GM23338 (cell line): ENCODE data around the gene SLC7A10.

Experiments used
- CREB1 ChIP-seq: fragments of 250-450 bp; sonication (Bioruptor Pico); IDR thresholded peaks from 2 replicates; pipeline ENCODE4 v1.5.0; 2020; ENCODE audit warnings: low read depth, mild to moderate bottlenecking, moderate library complexity
- CTCF ChIP-seq, 2 experiments: fragments of 200-600 bp in 1 of 2; sonication (generic) in 1 of 2; conservative IDR thresholded peaks; 2 replicates each; pipeline versions ENCODE4 v1.5.1 to v1.6.1; 2016 to 2017; ENCODE audit warnings: antibody characterized with exemption in 2 of 2, low read depth in 2 of 2, mild to moderate bottlenecking in 2 of 2, moderate library complexity in 1 of 2
- ETS1 ChIP-seq: IDR thresholded peaks from 2 replicates; pipeline ENCODE4 v1.6.1; 2016; ENCODE audit warnings: antibody characterized with exemption
- EZH2 ChIP-seq: fragments of 200-600 bp; sonication (generic); IDR thresholded peaks from one replicate; pipeline ENCODE4 v1.8.0; 2017; ENCODE audit warnings: antibody characterized with exemption, mild to moderate bottlenecking, low read depth; ENCODE audit not compliant: unreplicated experiment
- EZH2phosphoT487 ChIP-seq: fragments of 200-600 bp; sonication (generic); IDR thresholded peaks from one replicate; pipeline ENCODE4 v1.8.1; 2018; ENCODE audit warnings: antibody characterized with exemption; ENCODE audit not compliant: unreplicated experiment
- JUNB ChIP-seq: IDR thresholded peaks from one replicate; pipeline ENCODE4 v1.6.1; 2016; ENCODE audit warnings: antibody characterized with exemption; ENCODE audit not compliant: unreplicated experiment
- NANOG ChIP-seq: IDR thresholded peaks from 2 replicates; pipeline ENCODE4 v1.6.1; 2016; ENCODE audit warnings: antibody characterized with exemption, borderline replicate concordance
- POLR2AphosphoS5 ChIP-seq: IDR thresholded peaks from 2 replicates; pipeline ENCODE4 v1.6.1; 2016; ENCODE audit warnings: antibody characterized with exemption, low read depth
- REST ChIP-seq: IDR thresholded peaks from one replicate; pipeline ENCODE4 v1.6.1; 2018; ENCODE audit warnings: antibody characterized with exemption; ENCODE audit not compliant: unreplicated experiment
- ZNF114 ChIP-seq: fragments of 250-450 bp; sonication (Bioruptor Pico); IDR thresholded peaks from 2 replicates; pipeline ENCODE4 v1.5.0; 2020; ENCODE audit warnings: mild to moderate bottlenecking, moderate library complexity
- ZNF331 ChIP-seq: fragments of 250-450 bp; sonication (Bioruptor Pico); IDR thresholded peaks from 2 replicates; pipeline ENCODE4 v1.5.0; 2020; ENCODE audit warnings: low read depth, mild to moderate bottlenecking, moderate library complexity
- ZNF462 ChIP-seq: fragments of 250-450 bp; sonication (Bioruptor Pico); IDR thresholded peaks from 2 replicates; pipeline ENCODE4 v1.5.0; 2020; ENCODE audit warnings: mild to moderate bottlenecking, moderate library complexity

GRCh38 chr19:33171222-33171795 is 54.3 kb downstream of the SLC7A10 start:
- no peak for TF ChIP-seq ZNF114 (CRISPR knock-in tag)
- TF ChIP-seq EZH2, result no peak
- TF ChIP-seq CTCF (conservative IDR thresholded peaks at IDR 0.05; ENCODE audit: low read depth in 2 of 2), result no peak
- TF ChIP-seq POLR2AphosphoS5, result no peak
- TF ChIP-seq REST, result no peak
- no peak for TF ChIP-seq EZH2phosphoT487
- TF ChIP-seq NANOG, result no peak
- no peak for TF ChIP-seq CREB1 (CRISPR knock-in tag)
- no peak for TF ChIP-seq ZNF462 (CRISPR knock-in tag)
- no peak for TF ChIP-seq JUNB
- no peak for TF ChIP-seq ETS1
- TF ChIP-seq ZNF331 (CRISPR knock-in tag), result no peak
